Gastroesophageal sphincter (tissue), 3 donors: Measurements from ENCODE around the gene ADGRG7.

Source experiments
- EP300 ChIP-seq: sonication (generic); formaldehyde crosslinking; IDR thresholded peaks from one replicate; pipeline ENCODE4 v1.6.1; 2017; ENCODE audit warnings: antibody characterized with exemption, mild to moderate bottlenecking
- POLR2A ChIP-seq, 2 donors: fragments of 450-650 bp; IDR thresholded peaks; one replicate each; pipeline ENCODE4 v1.6.1; 2017; ENCODE audit warnings: antibody characterized with exemption in 2 of 2, mild to moderate bottlenecking in 2 of 2, moderate library complexity in 1 of 2
- POLR2AphosphoS5 ChIP-seq: sonication (generic); formaldehyde crosslinking; IDR thresholded peaks from one replicate; pipeline ENCODE4 v1.6.1; 2017; ENCODE audit warnings: antibody characterized with exemption
- TF ChIP-seq, protein P1 (sequence below), 4 experiments: fragments of 200-600 bp in 2 of 4; fragments of 450-650 bp in 2 of 4; sonication (generic) in 1 of 4; IDR thresholded peaks; one replicate each; pipeline ENCODE4 v1.5.1; 2017 to 2019; ENCODE audit warnings: antibody characterized with exemption in 4 of 4, mild to moderate bottlenecking in 2 of 4, moderate library complexity in 2 of 4

GRCh38 chr3:100600181-100601042, 9.0 kb upstream of the ADGRG7 start:
- TF ChIP-seq, protein P1, sequence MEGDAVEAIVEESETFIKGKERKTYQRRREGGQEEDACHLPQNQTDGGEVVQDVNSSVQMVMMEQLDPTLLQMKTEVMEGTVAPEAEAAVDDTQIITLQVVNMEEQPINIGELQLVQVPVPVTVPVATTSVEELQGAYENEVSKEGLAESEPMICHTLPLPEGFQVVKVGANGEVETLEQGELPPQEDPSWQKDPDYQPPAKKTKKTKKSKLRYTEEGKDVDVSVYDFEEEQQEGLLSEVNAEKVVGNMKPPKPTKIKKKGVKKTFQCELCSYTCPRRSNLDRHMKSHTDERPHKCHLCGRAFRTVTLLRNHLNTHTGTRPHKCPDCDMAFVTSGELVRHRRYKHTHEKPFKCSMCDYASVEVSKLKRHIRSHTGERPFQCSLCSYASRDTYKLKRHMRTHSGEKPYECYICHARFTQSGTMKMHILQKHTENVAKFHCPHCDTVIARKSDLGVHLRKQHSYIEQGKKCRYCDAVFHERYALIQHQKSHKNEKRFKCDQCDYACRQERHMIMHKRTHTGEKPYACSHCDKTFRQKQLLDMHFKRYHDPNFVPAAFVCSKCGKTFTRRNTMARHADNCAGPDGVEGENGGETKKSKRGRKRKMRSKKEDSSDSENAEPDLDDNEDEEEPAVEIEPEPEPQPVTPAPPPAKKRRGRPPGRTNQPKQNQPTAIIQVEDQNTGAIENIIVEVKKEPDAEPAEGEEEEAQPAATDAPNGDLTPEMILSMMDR (IDR thresholded peaks at IDR 0.05) = no peak
- TF ChIP-seq EP300 = no peak
- no peak for TF ChIP-seq POLR2AphosphoS5
- no peak for TF ChIP-seq POLR2A (IDR thresholded peaks at IDR 0.05)
